ENCODE results near the gene CRAT. TPM values are rescaled to one million over a fixed set of nuclear protein-coding genes. Genes with fewer than 3 reads are reported as not detected.

CRAT gene
- total and polyA plus RNA-seq, 2 donors (not counting 1 experiment from before 2014, with no cell fraction given) = 34.0 to 45.1 TPM

GRCh38 chr9:129070696-129071525 is 39.7 kb downstream of the CRAT start:
- no peaks in the 10 kb centered on the region for H4K20me1 ChIP-seq (ENCODE audit: control insufficient read depth, extremely low read depth, insufficient read depth, low read length)
- H3K9ac ChIP-seq (ENCODE audit: insufficient read depth, low read length) = no peak overlapping the region
- H3K4me2 ChIP-seq (ENCODE audit: extremely low read depth, insufficient read depth, low read length) = no peak overlapping the region
- no peak overlapping the region for H2AFZ ChIP-seq (ENCODE audit: low read length)
- no peak overlapping the region for H3K27ac ChIP-seq (ENCODE audit: insufficient read depth, low read length)
- no peaks in the 10 kb centered on the region for H3K79me2 ChIP-seq (ENCODE audit: control insufficient read depth, insufficient read depth, low read length)
- H3K9me3 ChIP-seq (ENCODE audit: control insufficient read depth, insufficient read depth, low read depth, low read length) = no peaks in the 10 kb centered on the region
- no peaks in the 10 kb centered on the region for H3K27me3 ChIP-seq (ENCODE audit: control insufficient read depth, insufficient read depth, low read length)
- DNase-seq (ENCODE audit: low read depth in 2 of 2) = no peak
- H3K4me1 ChIP-seq (ENCODE audit: control insufficient read depth, extremely low read depth, insufficient read depth, low read length) = no peaks in the 10 kb centered on the region
- H3K4me3 ChIP-seq (replicated peaks in 1 of 4; ENCODE audit: control extremely low read depth in 1 of 4, insufficient read depth in 1 of 4, low read depth in 3 of 4, low read length in 4 of 4) = no peak overlapping the region
- no peak for TF ChIP-seq EZH2 (IDR thresholded peaks at IDR 0.05; ENCODE audit: low read length, missing control alignments)
- TF ChIP-seq CTCF (conservative IDR thresholded peaks at IDR 0.05 in 1 of 2, IDR thresholded peaks at IDR 0.05 in 1 of 2; ENCODE audit: low read depth in 1 of 2, low read length in 2 of 2) = no peak
- peaks cover 4% of the 10 kb centered on the region for H3K36me3 ChIP-seq (ENCODE audit: control insufficient read depth, insufficient read depth, low read length)

DNA sequence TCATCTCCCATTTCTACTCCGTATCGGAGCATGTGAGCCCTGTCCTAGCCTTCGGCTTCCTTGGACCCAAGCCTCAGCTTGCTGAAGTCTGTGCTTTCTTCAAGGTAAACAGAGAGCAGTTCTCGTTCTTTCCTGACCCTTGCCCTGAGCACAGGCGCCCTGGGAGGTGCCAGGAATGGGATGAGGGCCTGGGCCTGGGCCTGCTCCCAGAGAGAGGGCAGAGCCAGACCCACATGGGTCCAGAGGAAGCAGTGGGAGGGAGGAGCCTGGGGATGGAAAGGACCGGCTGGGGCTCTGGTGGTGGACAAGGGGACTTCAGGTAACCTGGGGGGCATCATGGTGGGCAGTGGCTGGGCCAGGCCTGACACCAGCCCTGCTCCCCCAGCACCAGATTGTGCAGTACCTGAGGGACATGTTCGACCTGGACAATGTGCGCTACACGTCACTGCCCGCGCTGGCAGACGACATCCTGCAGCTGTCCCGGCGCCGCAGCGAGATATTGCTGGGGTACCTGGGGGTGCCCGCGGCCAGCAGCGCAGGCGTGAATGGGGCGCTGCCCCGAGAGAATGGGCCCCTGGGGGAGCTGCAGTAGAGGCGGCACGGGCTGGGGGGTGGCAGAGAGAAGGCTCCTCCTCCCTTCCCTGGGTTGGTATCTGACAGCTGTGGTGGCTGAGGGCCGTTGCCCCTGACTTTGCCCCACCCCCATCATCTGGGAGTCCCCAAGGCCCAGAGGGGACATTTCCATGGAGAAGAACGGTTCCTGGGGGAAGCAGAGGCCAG is 40.5 kb downstream of the CRAT start:
- H3K27me3 ChIP-seq (ENCODE audit: control insufficient read depth, insufficient read depth, low read length) = no peaks in the 10 kb centered on the region
- H3K27ac ChIP-seq (ENCODE audit: insufficient read depth, low read length) = no peak overlapping the region
- no peaks in the 10 kb centered on the region for H3K79me2 ChIP-seq (ENCODE audit: control insufficient read depth, insufficient read depth, low read length)
- H3K4me3 ChIP-seq (replicated peaks in 1 of 4; ENCODE audit: control extremely low read depth in 1 of 4, insufficient read depth in 1 of 4, low read depth in 3 of 4, low read length in 4 of 4) = no peak overlapping the region
- peaks cover 6% of the 10 kb centered on the region for H3K36me3 ChIP-seq (ENCODE audit: control insufficient read depth, insufficient read depth, low read length)
- no peak for DNase-seq (ENCODE audit: low read depth in 2 of 2)
- TF ChIP-seq EZH2 (IDR thresholded peaks at IDR 0.05; ENCODE audit: low read length, missing control alignments) (no peak), CTCF (conservative IDR thresholded peaks at IDR 0.05 in 1 of 2, IDR thresholded peaks at IDR 0.05 in 1 of 2; ENCODE audit: low read depth in 1 of 2, low read length in 2 of 2) (no peak)
- no peak overlapping the region for H3K4me2 ChIP-seq (ENCODE audit: extremely low read depth, insufficient read depth, low read length)
- no peaks in the 10 kb centered on the region for H4K20me1 ChIP-seq (ENCODE audit: control insufficient read depth, extremely low read depth, insufficient read depth, low read length)
- H2AFZ ChIP-seq (ENCODE audit: low read length) = no peak overlapping the region
- no peak overlapping the region for H3K9ac ChIP-seq (ENCODE audit: insufficient read depth, low read length)
- no peaks in the 10 kb centered on the region for H3K4me1 ChIP-seq (ENCODE audit: control insufficient read depth, extremely low read depth, insufficient read depth, low read length)
- H3K9me3 ChIP-seq (ENCODE audit: control insufficient read depth, insufficient read depth, low read depth, low read length) = no peaks in the 10 kb centered on the region
